Endothelial cell of hepatic sinusoid (primary cell): ENCODE measurements around the gene KCNH8.

ENCODE experiments used
- in situ Hi-C: cut with HindIII; loops from 2 replicates; pipeline ENCODE4 v1.10.0; 2017; ENCODE audit warnings: low sequenced_read_pairs

The KCNH8 gene

GRCh38 chr3:19467761-19468160 is 319.5 kb downstream of the KCNH8 start:
- in situ Hi-C loops = no loop called here

- in situ Hi-C loops = no loop called here
Measured at GRCh38 chr3:19471138-19471537, 322.8 kb downstream of the KCNH8 start.

DNA sequence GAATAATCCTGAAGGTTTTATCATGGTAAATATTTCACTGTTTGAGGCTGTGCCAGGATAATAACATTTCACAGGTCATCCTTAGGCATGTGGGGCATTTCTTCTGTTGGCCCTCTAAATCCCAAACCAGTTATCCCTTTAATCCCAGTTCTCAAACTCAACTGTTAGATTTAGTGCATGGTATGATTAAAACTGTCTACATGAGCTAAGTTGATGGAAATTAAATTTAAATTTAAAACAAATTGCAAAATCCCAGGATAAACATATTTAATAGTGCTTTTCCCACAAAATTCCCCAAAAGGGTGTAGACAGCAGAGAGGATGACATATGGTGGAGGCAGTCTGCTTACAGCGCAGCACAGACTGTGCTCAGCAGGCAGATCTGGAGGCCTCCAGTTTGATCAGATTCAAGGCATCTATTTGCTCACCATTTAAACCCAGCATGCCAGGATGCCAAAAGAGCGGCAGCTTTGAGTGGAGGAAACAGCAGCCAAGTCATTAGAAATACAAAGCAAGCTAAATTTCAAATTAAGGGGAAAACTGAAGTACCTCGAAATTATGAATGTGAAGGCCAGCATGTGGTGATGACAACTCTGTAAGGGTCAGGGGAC is 325.8 kb downstream of the KCNH8 start:
- in situ Hi-C loops = no loop called here

DNA sequence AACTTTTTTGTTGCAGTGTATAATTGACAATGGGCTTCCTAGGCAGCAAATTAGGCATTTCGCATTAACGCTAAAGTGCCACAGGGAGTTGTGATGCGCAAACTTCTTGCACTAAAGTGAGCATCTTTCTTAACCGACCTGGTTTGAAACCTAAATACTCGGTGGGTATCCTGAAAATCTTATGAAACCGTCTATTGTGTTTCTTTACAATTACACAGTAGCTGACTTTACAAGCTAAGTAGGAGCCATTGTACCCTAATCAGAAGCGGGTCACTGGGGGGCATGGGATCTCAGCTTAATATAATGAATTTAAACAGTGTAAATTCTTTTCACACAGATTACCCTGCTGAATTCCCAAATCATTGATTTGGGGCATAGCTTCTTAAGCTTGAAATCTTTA is 328.0 kb downstream of the KCNH8 start:
- in situ Hi-C loops = no loop called here

GRCh38 chr3:19485267-19485666 is 337.0 kb downstream of the KCNH8 start:
- in situ Hi-C loops = no loop called here

DNA sequence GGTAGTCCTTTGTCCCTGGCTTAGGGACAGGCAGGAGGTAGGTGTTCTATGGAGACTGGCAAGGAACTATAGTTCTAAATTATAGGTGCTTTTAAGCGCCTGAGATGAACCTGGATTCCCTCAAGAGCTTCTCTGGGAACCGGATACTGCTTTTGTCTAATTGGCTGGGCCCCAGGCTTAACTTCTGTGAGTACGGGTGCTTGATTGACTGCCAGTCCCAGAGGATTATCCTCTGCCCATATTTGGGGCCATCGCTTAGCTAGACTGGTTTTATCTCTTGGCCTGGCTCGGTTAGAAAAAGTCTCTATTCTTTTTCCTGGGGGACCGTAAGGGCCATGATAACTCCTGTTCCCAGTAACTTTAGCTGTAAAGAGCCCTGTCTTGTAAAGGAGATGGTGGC is 339.1 kb downstream of the KCNH8 start:
- in situ Hi-C loops = no loop called here

DNA sequence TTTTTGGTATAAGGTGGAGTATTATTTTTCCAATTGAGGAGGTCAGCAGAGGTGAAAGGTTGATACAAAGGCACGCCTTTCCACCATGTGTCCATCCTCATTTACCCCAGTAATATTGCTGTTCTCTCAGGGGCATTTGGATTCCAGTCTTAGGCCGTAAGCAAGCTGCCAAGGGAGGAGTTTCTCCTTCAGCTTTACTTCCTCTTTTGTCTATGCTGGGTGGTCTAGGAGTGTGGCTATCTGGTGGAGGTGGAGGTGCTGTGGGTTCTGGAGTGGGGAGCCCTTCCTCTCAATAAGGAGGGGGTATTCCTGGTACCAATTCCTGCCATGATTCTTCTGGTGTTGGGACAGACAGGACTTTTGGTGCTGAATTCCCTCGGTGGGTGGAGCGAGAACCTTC is 340.6 kb downstream of the KCNH8 start:
- in situ Hi-C loops = no loop called here

DNA sequence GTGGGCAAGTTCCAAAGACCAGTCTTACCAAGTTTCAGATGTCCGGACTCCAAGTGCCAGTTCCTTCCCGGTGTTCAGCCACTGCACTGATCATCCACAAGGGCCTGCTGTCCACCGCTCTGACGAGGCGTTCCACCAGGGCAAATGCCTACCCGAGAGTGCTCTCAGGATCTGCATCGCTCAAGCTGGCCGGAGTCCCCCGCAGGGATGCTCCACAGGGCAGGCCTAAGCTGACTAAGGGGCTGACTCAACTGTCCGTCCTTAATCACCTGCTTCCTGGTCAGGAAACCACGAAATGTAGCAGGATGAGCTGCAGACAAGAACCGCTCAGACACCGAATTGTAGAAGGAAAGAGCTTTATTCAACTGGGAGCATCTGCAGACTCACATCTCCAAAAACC is 341.6 kb downstream of the KCNH8 start:
- in situ Hi-C loops = no loop called here

GRCh38 chr3:19506171-19506570 is 357.9 kb downstream of the KCNH8 start:
- in situ Hi-C loops = no loop called here

- in situ Hi-C loops = no loop called here
Measured at GRCh38 chr3:19522305-19522704, 374.0 kb downstream of the KCNH8 start.

- in situ Hi-C loops = no loop called here
Measured at GRCh38 chr3:19526071-19526470, 377.8 kb downstream of the KCNH8 start.

GRCh38 chr3:19527746-19528145 is 379.4 kb downstream of the KCNH8 start:
- in situ Hi-C loops = no loop called here

DNA sequence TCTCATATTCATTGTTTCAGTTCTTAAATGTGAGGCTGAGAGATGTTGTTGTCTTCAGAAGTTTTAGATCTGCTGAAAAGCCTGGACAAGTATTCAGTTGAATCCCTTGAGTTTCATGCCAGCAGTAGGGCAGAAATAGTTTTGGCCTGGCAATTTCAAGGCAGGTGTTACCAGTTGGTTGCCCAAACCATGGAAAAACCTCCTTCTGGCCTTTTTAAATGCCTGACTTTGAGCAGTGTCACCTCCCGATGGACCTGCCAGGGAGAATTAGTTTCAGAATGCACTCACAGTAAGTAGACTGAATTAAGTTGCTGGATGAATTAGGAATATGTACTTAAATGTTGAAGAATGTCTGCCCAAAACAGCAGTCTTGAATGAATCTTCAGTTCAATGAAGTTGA is 383.1 kb downstream of the KCNH8 start:
- in situ Hi-C loops = loop anchor here (5.0 kb wide), 1 partner anchor 46 kb away; no protein-coding TSS in a partner anchor

DNA sequence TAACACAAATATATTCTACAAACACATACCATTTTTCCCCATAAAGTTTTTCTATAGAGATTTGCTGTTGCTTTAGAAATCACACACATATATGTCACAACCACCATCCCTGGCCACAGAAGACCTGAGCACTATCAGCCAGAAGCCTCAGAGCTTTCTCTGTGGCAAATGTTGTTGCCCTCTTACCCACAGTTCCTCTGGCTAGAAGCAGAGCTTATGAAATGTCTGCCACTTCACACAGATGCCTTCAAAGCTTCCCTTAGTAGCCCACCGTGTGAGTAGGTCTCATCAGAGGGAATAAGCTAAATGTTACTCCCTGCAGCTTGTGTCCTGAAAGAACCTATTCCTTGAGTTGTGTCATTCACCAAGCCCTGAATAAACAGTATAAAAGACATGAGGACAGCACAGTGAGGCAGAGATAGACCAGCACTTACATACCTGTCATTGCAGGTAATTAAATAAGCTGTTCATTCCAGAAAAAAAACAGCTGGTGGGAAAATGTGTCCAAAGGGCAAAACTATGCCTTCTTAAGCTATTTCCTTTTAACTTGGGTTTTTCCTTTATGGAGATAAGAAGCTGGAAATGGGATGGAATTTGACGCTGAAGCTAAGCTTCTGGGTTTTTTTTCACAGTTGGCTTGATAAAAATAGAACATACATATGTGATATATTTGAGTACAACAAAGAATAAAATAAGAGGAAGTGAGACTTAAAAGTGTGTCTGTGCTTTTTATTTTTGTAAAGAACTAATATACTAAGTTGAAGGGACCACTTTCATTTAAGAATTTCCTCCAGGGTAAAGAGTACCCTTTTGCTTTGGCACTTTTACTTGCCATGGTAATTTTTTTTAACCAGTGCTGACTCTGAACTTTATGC is 391.4 kb downstream of the KCNH8 start:
- in situ Hi-C loops = no loop called here

- in situ Hi-C loops = no loop called here
Measured at GRCh38 chr3:19540464-19540863, 392.2 kb downstream of the KCNH8 start.

- in situ Hi-C loops = no loop called here
Measured at GRCh38 chr3:19541284-19541683, 393.0 kb downstream of the KCNH8 start.

DNA sequence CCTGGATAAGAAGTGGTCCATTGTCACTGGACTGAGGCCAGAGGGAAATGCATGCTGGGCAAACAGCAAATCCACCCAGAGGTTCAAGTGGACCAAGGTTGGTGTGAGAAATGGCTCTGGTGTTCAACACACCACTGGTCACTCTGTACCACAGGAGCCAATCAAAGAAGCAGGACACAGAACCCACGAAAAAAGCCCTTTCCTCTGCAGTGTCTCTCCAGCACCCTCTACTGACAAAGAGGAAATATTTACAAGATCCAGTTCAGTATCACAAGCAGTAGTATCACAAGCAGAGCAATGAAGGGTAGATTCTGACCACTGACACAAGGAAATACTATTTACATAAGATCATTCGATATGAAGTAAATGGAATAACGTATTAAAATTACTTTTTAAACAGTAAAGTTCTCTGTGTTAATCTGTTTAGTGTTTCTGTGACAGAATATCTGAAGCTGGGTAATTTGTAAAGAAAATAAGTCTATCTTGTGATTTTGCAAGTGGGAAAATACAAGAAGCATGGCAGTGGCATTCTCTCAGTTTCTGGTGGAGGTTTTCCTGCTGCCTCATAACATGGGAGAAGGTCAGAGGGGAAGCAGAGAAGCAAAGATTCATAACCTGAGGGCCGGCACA is 395.0 kb downstream of the KCNH8 start:
- in situ Hi-C loops = no loop called here

DNA sequence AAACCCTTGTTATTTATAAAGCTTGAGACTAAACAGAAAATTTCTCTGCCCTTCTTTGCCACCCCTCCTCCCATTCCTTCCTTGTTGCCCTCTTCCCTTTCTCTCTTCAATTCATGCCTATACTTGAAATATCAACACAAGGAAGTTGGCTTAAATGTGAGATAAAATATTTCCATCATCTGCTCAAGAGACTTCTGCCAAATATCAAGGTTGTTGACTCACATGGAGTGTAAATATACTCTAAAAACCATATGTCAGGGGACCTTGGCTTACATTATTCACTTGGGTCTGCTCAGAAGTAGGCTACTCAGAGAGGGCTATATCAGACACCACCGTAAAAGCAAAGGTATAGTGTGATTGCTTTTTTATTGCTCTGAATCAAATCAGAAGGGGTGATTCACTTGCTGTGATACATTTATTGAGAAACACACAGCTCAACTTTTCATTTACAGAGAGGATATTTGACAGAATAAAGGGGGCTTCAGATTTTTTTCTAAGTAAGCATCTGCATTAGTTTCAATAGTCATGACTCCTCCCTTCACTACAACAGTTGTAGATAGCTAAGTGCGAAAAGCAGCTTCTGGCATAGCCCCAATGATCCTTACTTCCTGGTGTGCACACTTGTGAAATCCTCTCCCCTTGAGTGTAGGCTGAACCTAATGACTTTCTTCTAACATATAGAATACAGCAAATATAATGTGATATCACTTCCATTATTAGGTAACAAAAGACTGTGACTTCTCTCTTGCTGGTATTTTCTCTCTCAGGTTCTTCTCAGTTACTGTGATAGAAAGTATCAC is 399.6 kb downstream of the KCNH8 start:
- in situ Hi-C loops = no loop called here

DNA sequence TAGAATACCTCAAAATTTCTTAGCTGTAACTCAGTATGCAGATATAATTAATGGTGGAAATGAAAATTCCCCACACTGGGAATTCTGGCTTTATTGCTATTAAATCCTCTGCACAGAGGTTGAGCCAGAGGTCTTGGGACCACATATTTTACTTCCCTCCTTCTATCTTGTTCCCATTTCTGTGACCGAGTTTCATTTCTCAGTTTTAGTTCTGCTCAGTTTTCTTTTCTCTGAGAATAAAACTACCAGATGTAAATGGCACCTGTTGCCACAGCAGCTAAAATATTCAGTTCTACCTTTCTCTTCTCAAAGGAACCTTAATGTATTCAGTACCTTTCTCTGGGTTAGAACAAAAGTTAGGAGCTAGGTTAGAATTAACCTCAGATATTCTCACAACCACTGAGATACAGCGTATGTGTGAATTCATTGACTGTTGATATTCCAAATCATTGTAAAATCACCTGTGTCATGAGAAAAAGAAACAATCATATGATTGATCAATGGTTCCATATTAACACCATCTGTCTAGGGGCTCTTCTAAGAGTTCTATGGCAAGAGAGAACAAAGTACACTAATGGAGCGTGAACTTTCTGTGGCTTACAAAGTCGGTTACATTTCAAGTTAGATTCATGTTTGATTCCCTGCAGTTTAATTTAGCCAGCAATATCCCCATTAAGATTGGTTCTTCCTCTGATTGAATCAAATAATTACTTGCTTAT is 411.6 kb downstream of the KCNH8 start:
- in situ Hi-C loops = no loop called here

GRCh38 chr3:19573644-19574043 is 425.3 kb downstream of the KCNH8 start:
- in situ Hi-C loops = no loop called here

DNA sequence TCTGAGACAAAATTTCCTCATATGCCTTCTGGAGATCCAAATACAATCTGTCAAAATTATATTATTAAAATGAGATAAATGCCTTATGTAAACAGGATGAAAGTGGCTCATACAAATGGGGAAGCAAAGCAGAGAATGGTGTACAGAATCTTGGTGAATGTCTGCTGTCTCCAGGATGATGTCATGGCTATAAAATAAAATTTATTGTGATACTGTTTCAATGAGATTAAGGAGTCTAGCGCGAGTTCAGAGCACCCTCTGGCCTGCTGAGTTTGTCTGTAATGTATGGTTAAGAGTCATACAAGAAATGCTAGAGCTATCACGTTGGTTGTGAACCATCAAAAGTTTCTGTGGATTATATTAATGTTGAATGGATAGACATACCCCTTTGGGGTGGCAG is 426.0 kb downstream of the KCNH8 start:
- in situ Hi-C loops = no loop called here
